HG03520 (cell line): Measurements from ENCODE around the gene SEMA3D.

Experiments used
- ATAC-seq: cut with Tn5 transposase; IDR thresholded peaks from one replicate; pipeline ENCODE4 v1.9.1; 2021; ENCODE audit warnings: mild to moderate bottlenecking, moderate library complexity; ENCODE audit not compliant: unreplicated experiment

SEMA3D gene

GRCh38 chr7:85130702-85131101 is 56.2 kb downstream of the SEMA3D start:
- no peak for ATAC-seq

DNA sequence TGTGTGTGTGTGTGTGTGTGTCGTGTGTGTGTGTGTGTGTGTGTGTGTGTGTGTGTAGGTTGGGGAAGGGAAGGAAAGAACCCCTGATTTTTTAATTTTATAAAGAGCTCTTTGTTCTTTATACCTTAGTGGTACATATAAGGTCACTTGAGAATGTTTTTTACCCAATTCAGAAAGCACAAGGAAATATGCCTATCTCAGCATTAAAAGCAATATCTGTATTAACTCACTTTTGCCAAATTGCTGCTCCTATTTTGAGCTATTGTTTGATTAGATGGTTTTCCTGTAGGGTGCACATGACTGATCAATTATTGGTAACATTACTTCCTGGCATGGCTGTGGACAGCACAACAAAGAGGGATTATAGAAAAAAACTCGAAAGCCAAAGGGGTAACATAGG is 60.5 kb downstream of the SEMA3D start:
- no peak for ATAC-seq

GRCh38 chr7:85125651-85126131 is 61.2 kb downstream of the SEMA3D start:
- no peak for ATAC-seq

GRCh38 chr7:85125176-85125575 is 61.7 kb downstream of the SEMA3D start:
- ATAC-seq, result no peak

DNA sequence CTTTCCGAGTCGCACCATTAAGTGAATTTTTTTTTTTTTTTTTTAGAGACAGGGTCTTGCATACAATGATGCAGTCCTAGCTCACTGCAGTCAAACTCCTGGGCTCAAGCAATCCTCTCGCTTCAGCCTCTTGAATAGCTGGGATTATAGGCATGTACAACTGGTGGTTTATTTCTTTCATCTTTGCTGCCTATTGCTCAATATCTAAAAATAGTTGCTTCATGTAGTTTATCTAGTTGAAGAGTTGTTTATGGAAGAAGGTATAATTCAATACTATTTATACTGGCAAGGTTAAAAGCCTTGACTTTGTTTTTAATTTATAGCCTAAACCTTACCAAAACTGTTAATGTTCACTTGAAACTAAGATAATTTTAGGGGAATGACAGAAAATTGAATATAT is 66.9 kb downstream of the SEMA3D start:
- ATAC-seq, result no peak

GRCh38 chr7:85115862-85116261 is 71.0 kb downstream of the SEMA3D start:
- no peak for ATAC-seq

DNA sequence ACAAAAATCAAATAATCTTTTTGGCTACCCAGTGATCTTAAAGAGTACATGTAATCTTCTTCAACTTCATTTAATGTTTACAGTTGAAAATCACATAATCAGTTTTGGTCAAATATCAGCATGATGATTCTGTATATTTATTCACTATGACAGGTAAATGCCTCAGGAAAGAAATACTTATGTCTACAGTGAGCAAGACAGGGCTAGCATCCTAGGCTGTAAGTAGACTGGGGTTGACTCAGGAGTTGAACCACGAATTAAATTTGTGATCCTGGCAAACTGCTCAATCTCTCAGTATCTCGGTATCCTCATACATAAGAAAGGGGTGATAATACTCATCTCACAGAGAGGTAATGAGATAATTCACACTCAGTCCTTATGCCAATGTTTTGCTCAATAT is 71.8 kb downstream of the SEMA3D start:
- no peak for ATAC-seq

- ATAC-seq, result no peak
Measured at GRCh38 chr7:85114342-85114741, 72.5 kb downstream of the SEMA3D start.

- ATAC-seq, result no peak
Measured at GRCh38 chr7:85111761-85112160, 75.1 kb downstream of the SEMA3D start.

DNA sequence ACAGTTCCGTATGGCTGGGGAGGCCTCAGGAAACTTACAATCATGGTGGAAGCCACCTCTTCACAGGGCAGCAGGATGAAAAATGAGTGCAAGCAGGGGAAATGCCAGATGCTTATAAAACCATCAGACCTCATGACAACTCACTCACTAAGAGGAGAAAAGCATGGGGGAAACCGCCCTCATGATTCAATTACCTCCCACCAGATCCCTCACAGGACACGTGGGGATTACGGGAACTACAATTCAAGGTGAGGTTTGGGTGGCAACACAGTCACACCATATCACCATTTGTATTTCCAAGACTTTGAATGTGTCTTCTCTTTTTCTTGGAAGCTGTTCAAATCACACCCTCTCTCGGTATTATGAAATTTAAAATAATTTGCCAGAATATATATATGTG is 80.1 kb downstream of the SEMA3D start:
- no peak for ATAC-seq

- no peak for ATAC-seq
Measured at GRCh38 chr7:85104432-85105205, 82.2 kb downstream of the SEMA3D start.

GRCh38 chr7:85103962-85104361 is 82.9 kb downstream of the SEMA3D start:
- ATAC-seq, result no peak

DNA sequence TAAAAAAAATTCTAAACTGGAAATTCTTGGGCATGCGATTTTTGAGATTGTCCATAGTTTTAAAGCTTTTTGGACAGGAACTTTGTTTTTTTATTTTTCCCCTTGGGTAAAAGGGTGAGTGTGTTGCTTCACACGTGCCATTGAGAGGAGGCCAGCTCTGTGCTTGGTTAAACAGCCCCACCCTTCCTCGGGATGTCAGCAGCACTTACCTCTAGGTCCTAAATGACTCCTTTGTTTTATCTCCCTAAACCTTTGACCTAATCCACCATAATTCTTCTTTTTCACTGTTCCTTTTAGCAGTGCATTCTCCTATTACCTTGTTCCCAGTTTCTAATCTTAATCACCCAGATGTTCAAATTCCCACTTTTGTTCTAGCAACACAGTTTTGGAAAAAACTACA is 83.5 kb downstream of the SEMA3D start:
- ATAC-seq, result no peak

DNA sequence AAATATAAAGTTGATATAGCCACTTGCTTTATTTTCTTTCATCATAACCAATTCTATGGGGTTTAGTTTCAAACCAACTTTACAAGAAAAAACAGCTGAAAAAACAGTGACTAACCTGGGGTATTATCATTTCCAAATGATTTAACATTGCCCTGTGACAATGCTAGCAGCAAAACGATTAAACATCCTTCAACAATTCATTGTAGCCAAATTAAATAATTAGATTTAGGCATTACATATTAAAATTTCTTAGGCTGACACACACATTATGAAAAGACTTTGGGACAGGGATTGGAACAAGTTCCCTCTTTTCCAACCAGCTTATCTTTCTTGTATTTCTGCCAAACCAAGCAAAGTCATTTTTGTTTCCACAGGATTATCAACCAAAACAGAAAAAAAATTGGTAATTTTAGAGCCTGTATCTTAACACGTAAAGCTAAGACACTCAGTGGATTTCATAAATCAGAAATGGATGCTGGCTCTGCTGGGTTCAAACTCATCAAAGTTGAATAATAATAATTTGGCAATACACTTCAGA is 84.0 kb downstream of the SEMA3D start:
- no peak for ATAC-seq

- ATAC-seq, result no peak
Measured at GRCh38 chr7:85101347-85101746, 85.5 kb downstream of the SEMA3D start.

GRCh38 chr7:85097844-85098243 is 89.0 kb downstream of the SEMA3D start:
- ATAC-seq, result no peak

DNA sequence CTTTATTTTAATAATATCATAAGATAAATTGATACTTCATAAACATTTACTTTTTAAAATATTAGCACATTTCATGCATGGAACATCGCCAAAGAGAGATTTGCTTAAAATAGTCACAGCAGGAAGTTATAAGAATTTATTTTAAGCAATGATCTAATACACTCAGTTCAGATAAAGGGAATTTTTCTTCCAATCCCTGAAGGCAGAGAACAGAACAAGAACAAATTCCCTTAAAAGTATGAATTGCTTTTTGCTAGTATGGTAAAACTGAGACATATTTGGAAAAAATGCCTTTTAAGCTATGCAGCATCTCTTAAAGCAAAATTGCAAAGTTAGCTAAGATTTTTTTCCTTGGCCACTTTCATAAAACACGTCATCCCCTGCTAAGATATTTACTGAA is 91.0 kb downstream of the SEMA3D start:
- no peak for ATAC-seq

- no peak for ATAC-seq
Measured at GRCh38 chr7:85095366-85095765, 91.5 kb downstream of the SEMA3D start.

GRCh38 chr7:85094046-85094725 is 92.7 kb downstream of the SEMA3D start:
- ATAC-seq, result no peak

- ATAC-seq, result no peak
Measured at GRCh38 chr7:85091565-85091928, 95.3 kb downstream of the SEMA3D start.

- ATAC-seq, result no peak
Measured at GRCh38 chr7:85090919-85091564, 95.8 kb downstream of the SEMA3D start.

- no peak for ATAC-seq
Measured at GRCh38 chr7:85090143-85090542, 96.7 kb downstream of the SEMA3D start.
